K562 (cell line): ENCODE measurements around the gene TIFAB. TPM values are rescaled to one million over a fixed set of nuclear protein-coding genes. Genes with fewer than 3 reads are reported as not detected.

Experiments
- ATAC-seq: fragments of 200-7000 bp; cut with Tn5 transposase; 3 replicates; pipeline ENCODE4 v1.9.1; 2020; ENCODE audit warnings: moderate library complexity
- BruUV-seq: library from RNA; stranded (reverse); fragments of 400-500 nt; replicated peaks from 2 replicates; lab custom pipeline; 2021; lab: Mats Ljungman, UMichigan
- CTCF ChIA-PET: fragments of 300-600 bp; formaldehyde crosslinking; extraction: SDS; loops from one replicate; lab custom pipeline; 2021; ENCODE audit warnings: low intra/inter-chr PET ratio; lab: Yijun Ruan, JAX
- POLR2A ChIA-PET: fragments of 300-600, 350-650 bp; sonication (Branson Sonifier 250); formaldehyde crosslinking; extraction: SDS; loops from one replicate; lab custom pipeline; 2021; ENCODE audit warnings: antibody characterized with exemption, inconsistent platforms; lab: Yijun Ruan, JAX
- DNase-seq, 4 experiments: peaks; one replicate each; pipeline versions ENCODE4 v3.0.0 to v3.0.0-alpha.2; 2011 to 2018; ENCODE audit warnings: low spot score in 3 of 4, mixed read lengths in 3 of 4; ENCODE audit errors: extremely low read depth in 1 of 4
- FAIRE-seq: peaks from 2 replicates; lab custom pipeline; 2011; peaks lifted over from hg19 to GRCh38; lab: Jason Lieb, UNC
- H2AFZ ChIP-seq: 2 replicates; pipeline ENCODE4 v1.6.0; 2011; ENCODE audit warnings: low read depth, low read length, control low read depth, inconsistent platforms
- H3K27ac ChIP-seq: fragments of 200-600 bp; 3 replicates; pipeline ENCODE4 v1.8.0; 2011; ENCODE audit warnings: low read depth, mild to moderate bottlenecking, control low read depth, inconsistent platforms, low read length, moderate library complexity, mixed read lengths; ENCODE audit errors: extremely low read depth
- H3K27me3 ChIP-seq, 2 experiments: fragments of 300-600 bp in 1 of 2; 2 replicates in 1 of 2; 3 replicates in 1 of 2; pipeline versions ENCODE4 v1.6.0 to v1.8.0; 2011; ENCODE audit warnings: inconsistent platforms in 2 of 2, low read length in 2 of 2, mild to moderate bottlenecking in 1 of 2, mixed read lengths in 1 of 2, moderate library complexity in 1 of 2; ENCODE audit not compliant: control insufficient read depth in 2 of 2, insufficient read depth in 2 of 2
- H3K36me3 ChIP-seq: fragments of 300-600 bp; 3 replicates; pipeline ENCODE4 v1.8.0; 2011; ENCODE audit warnings: mild to moderate bottlenecking, low read length, inconsistent platforms; ENCODE audit not compliant: control insufficient read depth, insufficient read depth
- H3K4me1 ChIP-seq, 2 experiments: fragments of 200-600 bp in 1 of 2; replicated peaks in 1 of 2; 2 replicates in 1 of 2; 3 replicates in 1 of 2; pipeline versions ENCODE4 v1.5.1 to v1.8.0; 2011; ENCODE audit warnings: inconsistent platforms in 2 of 2, low read length in 2 of 2, mild to moderate bottlenecking in 1 of 2, mixed read lengths in 1 of 2, moderate library complexity in 1 of 2; ENCODE audit not compliant: control insufficient read depth in 2 of 2, insufficient read depth in 2 of 2
- H3K4me2 ChIP-seq: 2 replicates; pipeline ENCODE4 v1.6.1; 2011; ENCODE audit warnings: low read length, control low read depth, inconsistent platforms, mixed read lengths; ENCODE audit not compliant: insufficient read depth
- H3K4me3 ChIP-seq: fragments of 200-600 bp; sonication (generic), shearing (Covaris generic); 2 replicates; pipeline ENCODE4 v1.5.1; 2016; ENCODE audit warnings: control low read depth, inconsistent platforms
- H3K79me2 ChIP-seq: fragments of 200-600 bp; 3 replicates; pipeline ENCODE4 v1.8.0; 2011; ENCODE audit warnings: low read length, inconsistent platforms; ENCODE audit not compliant: control insufficient read depth, insufficient read depth
- H3K9ac ChIP-seq, 2 experiments: 2 replicates each; pipeline versions ENCODE4 v1.6.0 to v1.6.1; 2011; ENCODE audit warnings: low read depth in 2 of 2, low read length in 2 of 2, control low read depth in 1 of 2, inconsistent platforms in 1 of 2, mild to moderate bottlenecking in 1 of 2, mixed read lengths in 1 of 2; ENCODE audit not compliant: insufficient read depth in 1 of 2
- H3K9me1 ChIP-seq: one replicate; pipeline ENCODE4 v1.6.0; 2011; ENCODE audit warnings: inconsistent platforms, mild to moderate bottlenecking, low read length, moderate library complexity; ENCODE audit not compliant: control insufficient read depth, insufficient read depth
- H3K9me3 ChIP-seq: replicated peaks from 2 replicates; pipeline ENCODE4 v1.5.1; 2011; ENCODE audit warnings: low read depth, low read length, inconsistent platforms; ENCODE audit not compliant: control insufficient read depth, insufficient read depth
- H4K20me1 ChIP-seq: replicated peaks from 2 replicates; pipeline ENCODE4 v1.6.1; 2011; ENCODE audit warnings: low read length, inconsistent platforms, mixed read lengths; ENCODE audit not compliant: control insufficient read depth, insufficient read depth
- EGR1 ChIP-seq: fragments of 450-650 bp; conservative IDR thresholded peaks from 2 replicates; pipeline ENCODE4 v1.6.1; 2017; ENCODE audit warnings: mild to moderate bottlenecking
- ELK3 ChIP-seq: fragments of 450-650 bp; formaldehyde crosslinking; IDR thresholded peaks from 2 replicates; pipeline ENCODE4 v1.4.0; 2020; ENCODE audit warnings: mild to moderate bottlenecking
- HBP1 ChIP-seq: fragments of 450-650 bp; formaldehyde crosslinking; IDR thresholded peaks from 2 replicates; pipeline ENCODE4 v1.4.0; 2022; ENCODE audit warnings: missing genetic modification characterization
- HMGN3 ChIP-seq: IDR thresholded peaks from 2 replicates; pipeline ENCODE4 v1.6.1; 2011; ENCODE audit warnings: borderline replicate concordance, low read depth, mild to moderate bottlenecking, mixed read lengths, low read length; ENCODE audit not compliant: insufficient read length; ENCODE audit errors: extremely low read depth
- HOXB6 ChIP-seq: fragments of 250-450 bp; sonication (Bioruptor Pico); IDR thresholded peaks from 2 replicates; pipeline ENCODE4 v1.5.1; 2022; ENCODE audit warnings: mild to moderate bottlenecking, borderline replicate concordance
- LARP7 ChIP-seq: fragments of 450-650 bp; IDR thresholded peaks from 2 replicates; pipeline ENCODE4 v1.6.1; 2016
- NFXL1 ChIP-seq: fragments of 450-650 bp; formaldehyde crosslinking; IDR thresholded peaks from 2 replicates; pipeline ENCODE4 v1.4.0; 2021; ENCODE audit warnings: mild to moderate bottlenecking
- RBBP5 ChIP-seq: fragments of 200-600 bp; sonication (generic); IDR thresholded peaks from 2 replicates; pipeline ENCODE4 v1.6.1; 2012; ENCODE audit warnings: borderline replicate concordance, mild to moderate bottlenecking, low read length, control low read depth, inconsistent platforms; ENCODE audit not compliant: insufficient read depth, poor library complexity, severe bottlenecking
- SIN3A ChIP-seq, 2 experiments: fragments of 150-350 bp in 1 of 2; IDR thresholded peaks; 2 replicates each; pipeline ENCODE4 v1.6.1; 2011 to 2016; ENCODE audit warnings: borderline replicate concordance in 2 of 2, low read depth in 2 of 2, low read length in 2 of 2, mild to moderate bottlenecking in 2 of 2, moderate library complexity in 2 of 2; ENCODE audit not compliant: control insufficient read depth in 1 of 2
- TCF15 ChIP-seq: fragments of 250-450 bp; sonication (Bioruptor Pico); IDR thresholded peaks from 2 replicates; pipeline ENCODE4 v1.8.0; 2022; ENCODE audit warnings: moderate library complexity, mild to moderate bottlenecking, inconsistent platforms
- VEZF1 ChIP-seq: fragments of 200-800 bp; sonication (Bioruptor generic); IDR thresholded peaks from 2 replicates; pipeline ENCODE4 v1.6.1; 2017; ENCODE audit warnings: missing genetic modification characterization, missing compliant biosample characterization
- ZNF740 ChIP-seq, 3 experiments: fragments of 200-800 bp in 1 of 3; sonication (Bioruptor generic) in 1 of 3; sonication (generic) in 1 of 3; formaldehyde crosslinking in 1 of 3; IDR thresholded peaks; 2 replicates each; pipeline versions ENCODE4 v1.6.1 to v1.8.0; 2016 to 2022; ENCODE audit warnings: mild to moderate bottlenecking in 2 of 3, missing compliant biosample characterization in 2 of 3, missing genetic modification characterization in 2 of 3, missing genetic modification reagents in 1 of 3
- WGBS: fragments of 100-300 bp; shearing (Covaris generic); methylation state at CpG from one replicate; pipeline ENCODE4 v1.1.6; 2016; ENCODE audit warnings: low coverage, mixed read lengths; ENCODE audit not compliant: insufficient coverage; ENCODE audit errors: missing lambda C conversion rate; 5-methylcytosine and 5-hydroxymethylcytosine counted together
- in situ Hi-C: fragments of 300-500 bp; cut with MboI; formaldehyde crosslinking; loops from 4 replicates; pipeline ENCODE4 v1.15.0; 2018; ENCODE audit warnings: inconsistent platforms, mixed read lengths
- intact Hi-C: fragments of 100-400 bp; cut with micrococcal nuclease; formaldehyde crosslinking; loops from 2 replicates; pipeline ENCODE4 v1.14.2; 2022
- polyA plus RNA-seq, 8 experiments: library from polyadenylated mRNA; depleted of rRNA in 4 of 8; stranded (reverse) in 5 of 8; unstranded in 3 of 8; fragments of >200 nt; fragmentation: Nextera tagmentation in 2 of 8; fragmentation: Illumina TruSeq in 1 of 8; extraction: Ambion mirVana in 2 of 8; extraction: Trizol in 1 of 8; gene quantifications; 2 replicates each; pipeline versions ENCODE4 v1.2.1 to v1.2.3, GENCODE V29; 2011 to 2014; ENCODE audit warnings: inconsistent platforms in 1 of 8, missing spikeins in 1 of 8
- total RNA-seq, 7 experiments: library from RNA; depleted of rRNA in 6 of 7; stranded (reverse); fragments of >200 nt in 6 of 7; fragmentation: Illumina TruSeq in 2 of 7; extraction: Trizol in 2 of 7; gene quantifications; 2 replicates each; pipeline versions ENCODE4 v1.2.1 to v1.2.3, GENCODE V29; 2011 to 2021; ENCODE audit warnings: low replicate concordance in 1 of 7

The TIFAB gene
- total and polyA plus RNA-seq, 9 of the 15 experiments (the other 6 are each of a cell fraction or from before 2014, with no cell fraction given): not detected

GRCh38 chr5:135478938-135479337, 26.8 kb upstream of the TIFAB start:
- intact Hi-C loops (no loop called here), in situ Hi-C loops (no loop called here)
- no peak overlapping the region for H2AFZ ChIP-seq
- peak in 2 of 4 experiments; percentile 24 to 38 for DNase-seq
- peaks cover 55 to 62% of the 10 kb centered on the region in 2 experiments for H3K4me1 ChIP-seq
- no TSS peak for BruUV-seq
- no peak overlapping the region for H3K9ac ChIP-seq
- H3K9me3 ChIP-seq: no peaks in the 10 kb centered on the region
- H3K79me2 ChIP-seq: no peaks in the 10 kb centered on the region; the same call in 2 of the 3 replicates
- ChIA-PET CTCF (interaction anchor here (0.6 kb wide), 1 partner anchor 372 kb away, joined by 3 read pairs; no protein-coding TSS in a partner anchor), POLR2A (interaction anchor here (0.6 to 2.1 kb wide), 3 partner anchors 12 to 23 kb away, joined by 3 to 6 read pairs (median 3); no protein-coding TSS in a partner anchor)
- H3K4me2 ChIP-seq: 0 out of 2 replicates have a peak overlapping the region, but pooled peaks have one; percentile 3
- peaks cover 9% of the 10 kb centered on the region for H3K9me1 ChIP-seq
- H3K4me3 ChIP-seq: no peak overlapping the region
- no peak overlapping the region for H3K27ac ChIP-seq
- no peaks in the 10 kb centered on the region; a peak in 1 of 5 replicates for H3K27me3 ChIP-seq
- FAIRE-seq: no peak
- no peak for ATAC-seq
- no peaks in the 10 kb centered on the region for H3K36me3 ChIP-seq
- WGBS: 68% methylated on average over 4 of the region's 4 CpGs
- H4K20me1 ChIP-seq: no peaks in the 10 kb centered on the region
- TF ChIP-seq VEZF1 (peak; percentile 19; the same call in 1 of the 2 replicates), TCF15 (no peak), EGR1 (0 out of 2 replicates have a peak, but pooled peaks have one; percentile 11), HMGN3 (no peak), ZNF740 (CRISPR knock-in tag; IDR thresholded peaks at IDR 0.05) (peak; percentile 89), ZNF740 (tag; IDR thresholded peaks at IDR 0.05) (no peak), HBP1 (CRISPR knock-in tag) (no peak), SIN3A (IDR thresholded peaks at IDR 0.05; ENCODE audit: borderline replicate concordance in 2 of 2, control insufficient read depth in 1 of 2, low read depth in 2 of 2, low read length in 2 of 2) (no peak), RBBP5 (no peak), NFXL1 (no peak), ELK3 (CRISPR knock-in tag) (no peak), LARP7 (no peak), HOXB6 (no peak)
